Peyer's patch (tissue), 4 donors: ENCODE measurements around the gene ZMIZ2. TPM values are rescaled to one million over a fixed set of nuclear protein-coding genes. Genes with fewer than 3 reads are reported as not detected.

ENCODE experiments used
- DNase-seq, 3 donors: peaks; one replicate each; pipeline ENCODE4 v3.0.0-alpha.2; 2017 to 2019
- H3K27ac ChIP-seq, 4 donors: fragments of 200-600 bp; sonication (generic); one replicate each; pipeline ENCODE4 v1.5.1; 2016 to 2019
- H3K27me3 ChIP-seq, 2 donors: fragments of 200-600 bp; sonication (generic); one replicate each; pipeline ENCODE4 v1.5.1; 2019
- H3K36me3 ChIP-seq, 3 donors: fragments of 200-600 bp; sonication (generic); one replicate each; pipeline ENCODE4 v1.5.1; 2016 to 2019
- H3K4me1 ChIP-seq, 4 donors: fragments of 200-600 bp; sonication (generic); one replicate each; pipeline ENCODE4 v1.5.1; 2016 to 2019
- H3K4me3 ChIP-seq, 4 donors: fragments of 200-600 bp; sonication (generic); 1 replicate in 3 of 4; 2 replicates in 1 of 4; pipeline ENCODE4 v1.5.1; 2016 to 2019; ENCODE audit warnings: mild to moderate bottlenecking in 1 of 4
- H3K9me3 ChIP-seq, 4 donors: fragments of 200-600 bp; sonication (generic); one replicate each; pipeline ENCODE4 v1.5.1; 2016 to 2019; ENCODE audit warnings: mild to moderate bottlenecking in 1 of 4
- CTCF ChIP-seq, 6 experiments: fragments of 450-650 bp in 4 of 6; fragments of 200-600 bp in 2 of 6; sonication (generic) in 1 of 6; IDR thresholded peaks; one replicate each; pipeline ENCODE4 v1.5.1; 2017 to 2019; ENCODE audit warnings: antibody characterized with exemption in 6 of 6, mild to moderate bottlenecking in 3 of 6, moderate library complexity in 1 of 6
- POLR2A ChIP-seq, 2 donors: fragments of 450-650 bp; IDR thresholded peaks; one replicate each; pipeline ENCODE4 v1.5.1; 2017; ENCODE audit warnings: antibody characterized with exemption in 2 of 2, mild to moderate bottlenecking in 2 of 2, moderate library complexity in 2 of 2
- total RNA-seq, 4 donors: library from RNA; depleted of rRNA; stranded (reverse); fragments of >200 nt; gene quantifications; one replicate each; pipeline ENCODE4 v1.1.0, GENCODE V29; 2016

The ZMIZ2 gene
- total RNA-seq, 4 donors from 2014 or later: 34.9 to 150 (median 93.3) TPM

GRCh38 chr7:44706788-44707557, 41.7 kb upstream of the ZMIZ2 start:
- Histone ChIP-seq H3K9me3 (no peaks in the 10 kb centered on the region), H3K4me3 (no peak overlapping the region), H3K27ac (no peak overlapping the region), H3K36me3 (peaks cover 0 to 60% (median 0%) of the 10 kb centered on the region in 3 donors), H3K27me3 (no peaks in the 10 kb centered on the region), H3K4me1 (no peaks in the 10 kb centered on the region)
- no peak for DNase-seq
- no peak for TF ChIP-seq POLR2A (IDR thresholded peaks at IDR 0.05)
- no peak for TF ChIP-seq CTCF (IDR thresholded peaks at IDR 0.05)

GRCh38 chr7:44707558-44708230, 41.0 kb upstream of the ZMIZ2 start:
- Histone ChIP-seq H3K36me3 (peaks cover 0 to 53% (median 0%) of the 10 kb centered on the region in 3 donors), H3K4me3 (no peak overlapping the region), H3K27ac (no peak overlapping the region), H3K4me1 (no peaks in the 10 kb centered on the region), H3K27me3 (no peaks in the 10 kb centered on the region), H3K9me3 (no peaks in the 10 kb centered on the region)
- TF ChIP-seq CTCF (IDR thresholded peaks at IDR 0.05): no peak
- TF ChIP-seq POLR2A (IDR thresholded peaks at IDR 0.05): no peak
- no peak for DNase-seq

- Histone ChIP-seq H3K9me3 (no peaks in the 10 kb centered on the region), H3K4me1 (no peaks in the 10 kb centered on the region), H3K4me3 (no peak overlapping the region), H3K27ac (no peak overlapping the region), H3K27me3 (no peaks in the 10 kb centered on the region), H3K36me3 (peaks cover 0 to 48% (median 0%) of the 10 kb centered on the region in 3 donors)
- no peak for DNase-seq
- TF ChIP-seq POLR2A (IDR thresholded peaks at IDR 0.05): no peak
- no peak for TF ChIP-seq CTCF (IDR thresholded peaks at IDR 0.05)
Observed at GRCh38 chr7:44709011-44709915, 39.4 kb upstream of the ZMIZ2 start.

GRCh38 chr7:44709945-44710596, 38.6 kb upstream of the ZMIZ2 start:
- TF ChIP-seq CTCF (IDR thresholded peaks at IDR 0.05) (no peak), POLR2A (IDR thresholded peaks at IDR 0.05) (no peak)
- Histone ChIP-seq H3K4me1 (no peaks in the 10 kb centered on the region), H3K27ac (no peak overlapping the region), H3K4me3 (no peak overlapping the region), H3K27me3 (no peaks in the 10 kb centered on the region), H3K36me3 (peaks cover 0 to 48% (median 0%) of the 10 kb centered on the region in 3 donors), H3K9me3 (no peaks in the 10 kb centered on the region)
- DNase-seq: no peak

GRCh38 chr7:44711528-44711927, 37.1 kb upstream of the ZMIZ2 start:
- TF ChIP-seq CTCF (IDR thresholded peaks at IDR 0.05) (no peak), POLR2A (IDR thresholded peaks at IDR 0.05) (no peak)

More at GRCh38 chr7:44711528-44711927, 37.1 kb upstream of the ZMIZ2 start:
- H3K27ac ChIP-seq: no peak overlapping the region
- H3K36me3 ChIP-seq: peaks cover 0 to 38% (median 0%) of the 10 kb centered on the region in 3 donors
- no peak overlapping the region for H3K4me3 ChIP-seq
- no peaks in the 10 kb centered on the region for H3K27me3 ChIP-seq
- H3K4me1 ChIP-seq: no peaks in the 10 kb centered on the region
- H3K9me3 ChIP-seq: no peaks in the 10 kb centered on the region
- no peak for DNase-seq
